ENCODE data around the gene EPB41L1. TPM values are rescaled to one million over a fixed set of nuclear protein-coding genes. Genes with fewer than 3 reads are reported as not detected.

EPB41L1 gene
- total RNA-seq, 2 donors from 2014 or later: 0.23 to 0.40 TPM

GRCh38 chr20:36238153-36238552 lies 83.6 kb downstream of the EPB41L1 start:
- Mint-ChIP-seq H3K4me3 (peak overlapping the region; percentile 36), H3K27me3 (no peaks in the 10 kb centered on the region), H3K27ac (peak overlapping the region; percentile 41), H3K4me1 (peaks cover 24% of the 10 kb centered on the region), H3K36me3 (ENCODE audit: low read depth) (peaks cover 3% of the 10 kb centered on the region)
- ATAC-seq (no peak), DNase-seq (no peak)
- no peaks in the 10 kb centered on the region for H3K9me3 ChIP-seq (ENCODE audit: control insufficient read depth, low read length, poor library complexity, severe bottlenecking)

- ATAC-seq (no peak), DNase-seq (no peak)
- H3K36me3 Mint-ChIP-seq (ENCODE audit: low read depth): peaks cover 3% of the 10 kb centered on the region
- peaks cover 24% of the 10 kb centered on the region for H3K4me1 Mint-ChIP-seq
- no peaks in the 10 kb centered on the region for H3K27me3 Mint-ChIP-seq
- peak overlapping the region; percentile 67 for H3K4me3 Mint-ChIP-seq
- peak overlapping the region; percentile 41 for H3K27ac Mint-ChIP-seq
- H3K9me3 ChIP-seq (ENCODE audit: control insufficient read depth, low read length, poor library complexity, severe bottlenecking): no peaks in the 10 kb centered on the region
Observed at GRCh38 chr20:36238760-36239159, 84.2 kb downstream of the EPB41L1 start.

- Mint-ChIP-seq H3K4me3 (no peak overlapping the region), H3K27me3 (no peaks in the 10 kb centered on the region), H3K36me3 (ENCODE audit: low read depth) (peaks cover 5% of the 10 kb centered on the region), H3K4me1 (peaks cover 24% of the 10 kb centered on the region), H3K27ac (no peak overlapping the region)
- no peaks in the 10 kb centered on the region for H3K9me3 ChIP-seq (ENCODE audit: control insufficient read depth, low read length, poor library complexity, severe bottlenecking)
- ATAC-seq (no peak), DNase-seq (no peak)
Observed at GRCh38 chr20:36240076-36240475, 85.5 kb downstream of the EPB41L1 start.

- H3K27ac Mint-ChIP-seq: no peak overlapping the region
- peaks cover 18% of the 10 kb centered on the region for H3K4me1 Mint-ChIP-seq
- DNase-seq (no peak), ATAC-seq (no peak)
- no peaks in the 10 kb centered on the region for H3K27me3 Mint-ChIP-seq
- no peaks in the 10 kb centered on the region for H3K9me3 ChIP-seq (ENCODE audit: control insufficient read depth, low read length, poor library complexity, severe bottlenecking)
- no peak overlapping the region for H3K4me3 Mint-ChIP-seq
- peaks cover 6% of the 10 kb centered on the region for H3K36me3 Mint-ChIP-seq (ENCODE audit: low read depth)
Observed at GRCh38 chr20:36241678-36242077, 87.1 kb downstream of the EPB41L1 start.

GRCh38 chr20:36243726-36244125 lies 89.2 kb downstream of the EPB41L1 start:
- no peak overlapping the region for H3K4me3 Mint-ChIP-seq
- ATAC-seq: no peak
- peaks cover 10% of the 10 kb centered on the region for H3K36me3 Mint-ChIP-seq (ENCODE audit: low read depth)
- peaks cover 21% of the 10 kb centered on the region for H3K4me1 Mint-ChIP-seq
- no peaks in the 10 kb centered on the region for H3K9me3 ChIP-seq (ENCODE audit: control insufficient read depth, low read length, poor library complexity, severe bottlenecking)
- no peak for DNase-seq
- H3K27me3 Mint-ChIP-seq: no peaks in the 10 kb centered on the region
- no peak overlapping the region for H3K27ac Mint-ChIP-seq

GRCh38 chr20:36246401-36246800 lies 91.9 kb downstream of the EPB41L1 start:
- peaks cover 10% of the 10 kb centered on the region for H3K36me3 Mint-ChIP-seq (ENCODE audit: low read depth)
- DNase-seq (no peak), ATAC-seq (no peak)
- no peaks in the 10 kb centered on the region for H3K27me3 Mint-ChIP-seq
- no peak overlapping the region for H3K27ac Mint-ChIP-seq
- H3K4me3 Mint-ChIP-seq: no peak overlapping the region
- peaks cover 21% of the 10 kb centered on the region for H3K4me1 Mint-ChIP-seq
- no peaks in the 10 kb centered on the region for H3K9me3 ChIP-seq (ENCODE audit: control insufficient read depth, low read length, poor library complexity, severe bottlenecking)

- peaks cover 28% of the 10 kb centered on the region for H3K4me1 Mint-ChIP-seq
- H3K27ac Mint-ChIP-seq: no peak overlapping the region
- DNase-seq (no peak), ATAC-seq (no peak)
- H3K4me3 Mint-ChIP-seq: no peak overlapping the region
- peaks cover 10% of the 10 kb centered on the region for H3K36me3 Mint-ChIP-seq (ENCODE audit: low read depth)
- H3K9me3 ChIP-seq (ENCODE audit: control insufficient read depth, low read length, poor library complexity, severe bottlenecking): no peaks in the 10 kb centered on the region
- no peaks in the 10 kb centered on the region for H3K27me3 Mint-ChIP-seq
Observed at GRCh38 chr20:36248836-36249235, 94.3 kb downstream of the EPB41L1 start.

GRCh38 chr20:36249450-36249849 lies 94.9 kb downstream of the EPB41L1 start:
- DNase-seq: no peak
- Mint-ChIP-seq H3K27me3 (no peaks in the 10 kb centered on the region), H3K4me1 (peaks cover 28% of the 10 kb centered on the region), H3K36me3 (ENCODE audit: low read depth) (peaks cover 10% of the 10 kb centered on the region), H3K4me3 (no peak overlapping the region), H3K27ac (no peak overlapping the region)
- H3K9me3 ChIP-seq (ENCODE audit: control insufficient read depth, low read length, poor library complexity, severe bottlenecking): no peaks in the 10 kb centered on the region
- no peak for ATAC-seq

- Mint-ChIP-seq H3K36me3 (ENCODE audit: low read depth) (peaks cover 10% of the 10 kb centered on the region), H3K4me3 (no peak overlapping the region), H3K27ac (no peak overlapping the region), H3K27me3 (no peaks in the 10 kb centered on the region), H3K4me1 (peaks cover 28% of the 10 kb centered on the region)
- no peaks in the 10 kb centered on the region for H3K9me3 ChIP-seq (ENCODE audit: control insufficient read depth, low read length, poor library complexity, severe bottlenecking)
- ATAC-seq (no peak), DNase-seq (no peak)
Observed at GRCh38 chr20:36251426-36251825, 96.9 kb downstream of the EPB41L1 start.

- Mint-ChIP-seq H3K27ac (peak overlapping the region; percentile 29), H3K4me3 (no peak overlapping the region), H3K4me1 (peaks cover 23% of the 10 kb centered on the region), H3K27me3 (no peaks in the 10 kb centered on the region), H3K36me3 (ENCODE audit: low read depth) (peaks cover 10% of the 10 kb centered on the region)
- DNase-seq: no peak
- ATAC-seq: no peak
- no peaks in the 10 kb centered on the region for H3K9me3 ChIP-seq (ENCODE audit: control insufficient read depth, low read length, poor library complexity, severe bottlenecking)
Observed at GRCh38 chr20:36252511-36252910, 98.0 kb downstream of the EPB41L1 start.

GRCh38 chr20:36253036-36253435 lies 98.5 kb downstream of the EPB41L1 start:
- Mint-ChIP-seq H3K4me3 (no peak overlapping the region), H3K36me3 (ENCODE audit: low read depth) (peaks cover 7% of the 10 kb centered on the region), H3K27me3 (no peaks in the 10 kb centered on the region), H3K27ac (peak overlapping the region; percentile 29), H3K4me1 (peaks cover 19% of the 10 kb centered on the region)
- DNase-seq: no peak
- no peaks in the 10 kb centered on the region for H3K9me3 ChIP-seq (ENCODE audit: control insufficient read depth, low read length, poor library complexity, severe bottlenecking)
- ATAC-seq: no peak

GRCh38 chr20:36254076-36254475 lies 99.5 kb downstream of the EPB41L1 start:
- H3K36me3 Mint-ChIP-seq (ENCODE audit: low read depth): peaks cover 3% of the 10 kb centered on the region
- no peaks in the 10 kb centered on the region for H3K27me3 Mint-ChIP-seq
- no peaks in the 10 kb centered on the region for H3K9me3 ChIP-seq (ENCODE audit: control insufficient read depth, low read length, poor library complexity, severe bottlenecking)
- DNase-seq (no peak), ATAC-seq (no peak)
- H3K27ac Mint-ChIP-seq: no peak overlapping the region
- peaks cover 14% of the 10 kb centered on the region for H3K4me1 Mint-ChIP-seq
- H3K4me3 Mint-ChIP-seq: no peak overlapping the region

- peaks cover 9% of the 10 kb centered on the region for H3K4me1 Mint-ChIP-seq
- H3K9me3 ChIP-seq (ENCODE audit: control insufficient read depth, low read length, poor library complexity, severe bottlenecking): no peaks in the 10 kb centered on the region
- no peaks in the 10 kb centered on the region for H3K27me3 Mint-ChIP-seq
- peaks cover 3% of the 10 kb centered on the region for H3K36me3 Mint-ChIP-seq (ENCODE audit: low read depth)
- H3K27ac Mint-ChIP-seq: no peak overlapping the region
- no peak overlapping the region for H3K4me3 Mint-ChIP-seq
- DNase-seq (no peak), ATAC-seq (no peak)
Observed at GRCh38 chr20:36255445-36255844, 100.9 kb downstream of the EPB41L1 start.

- no peak for DNase-seq
- no peak overlapping the region for H3K27ac Mint-ChIP-seq
- ATAC-seq: no peak
- peaks cover 6% of the 10 kb centered on the region for H3K36me3 Mint-ChIP-seq (ENCODE audit: low read depth)
- H3K27me3 Mint-ChIP-seq: no peaks in the 10 kb centered on the region
- H3K4me1 Mint-ChIP-seq: no peaks in the 10 kb centered on the region
- H3K4me3 Mint-ChIP-seq: no peak overlapping the region
- no peaks in the 10 kb centered on the region for H3K9me3 ChIP-seq (ENCODE audit: control insufficient read depth, low read length, poor library complexity, severe bottlenecking)
Observed at GRCh38 chr20:36259177-36260061, 104.9 kb downstream of the EPB41L1 start.

Measured in T-helper 17 cell (primary cell).